Mesodermal cell (in vitro differentiated cells): Measurements from ENCODE around the gene PAPSS1.

ENCODE experiments used
- H3K27ac ChIP-seq: 2 replicates; pipeline ENCODE4 v1.7.0; 2013; ENCODE audit warnings: mild to moderate bottlenecking, low read depth, low read length, moderate library complexity; ENCODE audit not compliant: severe bottlenecking
- H3K36me3 ChIP-seq: 2 replicates; pipeline ENCODE4 v1.7.1; 2013; ENCODE audit warnings: mild to moderate bottlenecking, low read length, moderate library complexity; ENCODE audit not compliant: control insufficient read depth, insufficient read depth
- H3K4me1 ChIP-seq: one replicate; pipeline ENCODE4 v1.7.1; 2013; ENCODE audit warnings: mild to moderate bottlenecking, low read length; ENCODE audit not compliant: insufficient read depth, control insufficient read depth, poor library complexity, severe bottlenecking
- H3K4me3 ChIP-seq: 2 replicates; pipeline ENCODE4 v1.7.0; 2013; ENCODE audit warnings: low read length, control low read depth, mild to moderate bottlenecking; ENCODE audit not compliant: insufficient read depth, poor library complexity, severe bottlenecking; ENCODE audit errors: extremely low read depth
- H3K9me3 ChIP-seq: 2 replicates; pipeline ENCODE4 v1.7.1; 2013; ENCODE audit warnings: mild to moderate bottlenecking, low read length, moderate library complexity; ENCODE audit not compliant: control insufficient read depth
- WGBS, 2 experiments: methylation state at CpG; one replicate each; pipeline ENCODE4 v1.1.5; 2013; ENCODE audit warnings: missing lambda C conversion rate in 2 of 2; ENCODE audit not compliant: insufficient coverage in 2 of 2; 5-methylcytosine and 5-hydroxymethylcytosine counted together

The PAPSS1 gene

GRCh38 chr4:107629318-107629717 is 90.7 kb downstream of the PAPSS1 start:
- no peaks in the 10 kb centered on the region for H3K9me3 ChIP-seq
- no peaks in the 10 kb centered on the region for H3K4me1 ChIP-seq
- peaks cover 26% of the 10 kb centered on the region for H3K36me3 ChIP-seq
- 80 to 88% methylated on average over 1 to 3 of the region's 3 CpGs for WGBS, 2 experiments
- no peak overlapping the region for H3K4me3 ChIP-seq
- H3K27ac ChIP-seq = no peak overlapping the region

- H3K4me3 ChIP-seq = no peak overlapping the region
- H3K36me3 ChIP-seq = peaks cover 24% of the 10 kb centered on the region
- 100% methylated on average over 1 of the region's 4 CpGs for WGBS, 2 experiments
- H3K4me1 ChIP-seq = no peaks in the 10 kb centered on the region
- H3K9me3 ChIP-seq = no peaks in the 10 kb centered on the region
- H3K27ac ChIP-seq = no peak overlapping the region
These were observed 94.6 kb downstream of the PAPSS1 start for GRCh38 chr4:107625391-107625902.

GRCh38 chr4:107624024-107624423 is 96.0 kb downstream of the PAPSS1 start:
- Histone ChIP-seq H3K4me1 (peaks cover 4% of the 10 kb centered on the region), H3K27ac (no peak overlapping the region), H3K9me3 (no peaks in the 10 kb centered on the region), H3K4me3 (no peak overlapping the region), H3K36me3 (peaks cover 17% of the 10 kb centered on the region)
- 83 to 100% methylated on average over 1 to 2 of the region's 2 CpGs for WGBS, 2 experiments

- H3K36me3 ChIP-seq = peaks cover 17% of the 10 kb centered on the region
- H3K27ac ChIP-seq = no peak overlapping the region
- H3K4me1 ChIP-seq = peaks cover 10% of the 10 kb centered on the region
- 87 to 100% methylated on average over 2 of the region's 2 CpGs for WGBS, 2 experiments
- no peaks in the 10 kb centered on the region for H3K9me3 ChIP-seq
- H3K4me3 ChIP-seq = no peak overlapping the region
These were observed 98.0 kb downstream of the PAPSS1 start for GRCh38 chr4:107622006-107622405.

- Histone ChIP-seq H3K9me3 (no peaks in the 10 kb centered on the region), H3K27ac (no peak overlapping the region), H3K36me3 (peaks cover 15% of the 10 kb centered on the region), H3K4me1 (peaks cover 10% of the 10 kb centered on the region), H3K4me3 (no peak overlapping the region)
- WGBS, 2 experiments = 83 to 100% methylated on average over 1 of the region's 2 CpGs
These were observed 100.3 kb downstream of the PAPSS1 start for GRCh38 chr4:107619731-107620130.

- H3K27ac ChIP-seq = peak overlapping the region; percentile 4
- WGBS, 2 experiments = 64 to 67% methylated on average over 1 of the region's 2 CpGs
These were observed 101.0 kb downstream of the PAPSS1 start for GRCh38 chr4:107619066-107619465.

GRCh38 chr4:107618656-107619055 is 101.4 kb downstream of the PAPSS1 start:
- Histone ChIP-seq H3K9me3 (no peaks in the 10 kb centered on the region), H3K4me1 (peaks cover 10% of the 10 kb centered on the region), H3K36me3 (peaks cover 18% of the 10 kb centered on the region), H3K27ac (no peak overlapping the region), H3K4me3 (no peak overlapping the region)

More at GRCh38 chr4:107619066-107619465, 101.0 kb downstream of the PAPSS1 start:
- no peaks in the 10 kb centered on the region for H3K9me3 ChIP-seq
- H3K4me3 ChIP-seq = no peak overlapping the region
- H3K36me3 ChIP-seq = peaks cover 18% of the 10 kb centered on the region
- peaks cover 10% of the 10 kb centered on the region for H3K4me1 ChIP-seq

- peaks cover 10% of the 10 kb centered on the region for H3K4me1 ChIP-seq
- 100% methylated on average over 2 to 3 of the region's 3 CpGs for WGBS, 2 experiments
- H3K27ac ChIP-seq = no peak overlapping the region
- peaks cover 21% of the 10 kb centered on the region for H3K36me3 ChIP-seq
- no peaks in the 10 kb centered on the region for H3K9me3 ChIP-seq
- no peak overlapping the region for H3K4me3 ChIP-seq
These were observed 103.1 kb downstream of the PAPSS1 start for GRCh38 chr4:107616838-107617389.

- Histone ChIP-seq H3K4me1 (peaks cover 10% of the 10 kb centered on the region), H3K4me3 (no peak overlapping the region), H3K27ac (no peak overlapping the region), H3K9me3 (no peaks in the 10 kb centered on the region), H3K36me3 (peaks cover 21% of the 10 kb centered on the region)
- no CpG with 5 or more reads among the region's 1 CpG for WGBS, 2 experiments
These were observed 104.2 kb downstream of the PAPSS1 start for GRCh38 chr4:107615809-107616208.

- Histone ChIP-seq H3K27ac (no peak overlapping the region), H3K36me3 (no peaks in the 10 kb centered on the region), H3K4me1 (peaks cover 14% of the 10 kb centered on the region), H3K4me3 (no peak overlapping the region), H3K9me3 (no peaks in the 10 kb centered on the region)
- no CpG with 5 or more reads among the region's 4 CpGs for WGBS, 2 experiments
These were observed 116.6 kb downstream of the PAPSS1 start for GRCh38 chr4:107603430-107603829.

- no peaks in the 10 kb centered on the region for H3K36me3 ChIP-seq
- no peaks in the 10 kb centered on the region for H3K9me3 ChIP-seq
- peaks cover 14% of the 10 kb centered on the region for H3K4me1 ChIP-seq
- no peak overlapping the region for H3K4me3 ChIP-seq
- H3K27ac ChIP-seq = peak overlapping the region; percentile 13
These were observed 119.1 kb downstream of the PAPSS1 start for GRCh38 chr4:107600983-107601382.
